DOHH2 (cell line): Measurements from ENCODE around the gene KRTAP4-2.
A peak's percentile ranks its signal among the peaks of the same experiment; 100 is the strongest.
"Not testable (repeated sequence)": the region's sequence is repeated elsewhere in the genome, so short reads cannot be mapped to it uniquely, and the experiment has no call there.

Experiments used
- H3F3A ChIP-seq: fragments of 200-600 bp; sonication (generic), shearing (Covaris generic); 2 replicates; pipeline ENCODE4 v1.6.0; 2016; ENCODE audit warnings: antibody characterized with exemption, mild to moderate bottlenecking; ENCODE audit not compliant: control insufficient read depth, insufficient read depth
- H3K27ac ChIP-seq: fragments of 200-600 bp; sonication (generic); 2 replicates; pipeline ENCODE4 v1.5.1; 2014; ENCODE audit warnings: low read depth, mild to moderate bottlenecking, low read length, moderate library complexity
- H3K27me3 ChIP-seq: fragments of 200-600 bp; sonication (generic); 2 replicates; pipeline ENCODE4 v1.6.1; 2014; ENCODE audit warnings: mild to moderate bottlenecking, low read length, mixed read lengths; ENCODE audit not compliant: control insufficient read depth
- H3K36me3 ChIP-seq: fragments of 200-600 bp; sonication (generic); 2 replicates; pipeline ENCODE4 v1.6.1; 2014; ENCODE audit warnings: mild to moderate bottlenecking, low read length, moderate library complexity, mixed read lengths; ENCODE audit not compliant: control insufficient read depth
- H3K4me1 ChIP-seq: fragments of 200-600 bp; sonication (generic); 2 replicates; pipeline ENCODE4 v1.6.1; 2014; ENCODE audit warnings: mild to moderate bottlenecking, low read length, mixed read lengths; ENCODE audit not compliant: control insufficient read depth
- H3K4me2 ChIP-seq: fragments of 200-600 bp; sonication (generic); 2 replicates; pipeline ENCODE4 v1.6.0; 2014; ENCODE audit warnings: mild to moderate bottlenecking, low read length, moderate library complexity
- H3K4me3 ChIP-seq: fragments of 200-600 bp; sonication (generic); 2 replicates; pipeline ENCODE4 v1.5.1; 2014; ENCODE audit warnings: mild to moderate bottlenecking, low read length, mixed read lengths
- H3K79me2 ChIP-seq: fragments of 200-600 bp; sonication (generic); 2 replicates; pipeline ENCODE4 v1.6.1; 2014; ENCODE audit warnings: mild to moderate bottlenecking, low read length, mixed read lengths; ENCODE audit not compliant: control insufficient read depth
- H3K9me2 ChIP-seq: fragments of 200-600 bp; sonication (generic); replicated peaks from 2 replicates; pipeline ENCODE4 v1.6.1; 2014; ENCODE audit warnings: mild to moderate bottlenecking, low read length, mixed read lengths; ENCODE audit not compliant: control insufficient read depth
- H3K9me3 ChIP-seq: fragments of 200-600 bp; sonication (generic); 2 replicates; pipeline ENCODE4 v1.6.1; 2014; ENCODE audit warnings: antibody characterized with exemption, low read length, mixed read lengths; ENCODE audit not compliant: control insufficient read depth, insufficient read depth
- H4K20me1 ChIP-seq: fragments of 200-600 bp; sonication (generic); 2 replicates; pipeline ENCODE4 v1.6.0; 2014; ENCODE audit warnings: low read depth, mild to moderate bottlenecking, antibody characterized with exemption, low read length, moderate library complexity; ENCODE audit not compliant: control insufficient read depth, insufficient read depth
- EZH2phosphoT487 ChIP-seq: fragments of 200-600 bp; sonication (generic); IDR thresholded peaks from 2 replicates; pipeline ENCODE4 v1.6.1; 2017; ENCODE audit warnings: borderline replicate concordance, mild to moderate bottlenecking, antibody characterized with exemption, low read length, moderate library complexity, mixed read lengths
- TF ChIP-seq, protein P1 (sequence below): fragments of 200-600 bp; sonication (generic); IDR thresholded peaks from one replicate; pipeline ENCODE4 v1.5.1; 2014; ENCODE audit warnings: antibody characterized with exemption, mild to moderate bottlenecking, low read depth, low read length; ENCODE audit not compliant: poor library complexity, severe bottlenecking

The KRTAP4-2 gene

DNA sequence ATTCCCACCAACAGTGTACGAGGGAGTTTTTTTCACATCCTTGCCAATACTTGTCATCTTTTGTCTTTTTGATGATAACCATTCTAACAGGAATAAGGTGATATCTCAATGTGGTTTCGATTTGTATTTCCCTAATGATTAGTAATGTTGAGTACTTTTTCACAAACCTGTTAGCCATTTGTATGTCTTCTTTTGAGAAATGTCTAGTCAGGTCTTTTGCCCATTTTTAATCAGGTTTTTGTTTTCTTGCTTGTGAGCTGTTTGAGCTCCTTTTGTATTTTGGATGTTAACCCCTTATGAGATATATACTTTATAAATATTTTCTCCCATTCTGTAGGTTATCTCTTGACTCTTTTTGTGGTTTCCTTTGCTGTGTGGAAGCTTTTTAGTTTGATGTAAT, 26.5 kb downstream of the KRTAP4-2 start:
- Histone ChIP-seq H3K4me3 (no peak overlapping the region), H3K79me2 (no peaks in the 10 kb centered on the region), H3F3A (no peaks in the 10 kb centered on the region), H3K36me3 (no peaks in the 10 kb centered on the region), H3K9me2 (no peaks in the 10 kb centered on the region), H4K20me1 (no peaks in the 10 kb centered on the region), H3K4me2 (no peak overlapping the region), H3K27me3 (no peaks in the 10 kb centered on the region), H3K27ac (no peak overlapping the region), H3K4me1 (peaks cover 21% of the 10 kb centered on the region), H3K9me3 (no peaks in the 10 kb centered on the region)
- TF ChIP-seq, protein P1, sequence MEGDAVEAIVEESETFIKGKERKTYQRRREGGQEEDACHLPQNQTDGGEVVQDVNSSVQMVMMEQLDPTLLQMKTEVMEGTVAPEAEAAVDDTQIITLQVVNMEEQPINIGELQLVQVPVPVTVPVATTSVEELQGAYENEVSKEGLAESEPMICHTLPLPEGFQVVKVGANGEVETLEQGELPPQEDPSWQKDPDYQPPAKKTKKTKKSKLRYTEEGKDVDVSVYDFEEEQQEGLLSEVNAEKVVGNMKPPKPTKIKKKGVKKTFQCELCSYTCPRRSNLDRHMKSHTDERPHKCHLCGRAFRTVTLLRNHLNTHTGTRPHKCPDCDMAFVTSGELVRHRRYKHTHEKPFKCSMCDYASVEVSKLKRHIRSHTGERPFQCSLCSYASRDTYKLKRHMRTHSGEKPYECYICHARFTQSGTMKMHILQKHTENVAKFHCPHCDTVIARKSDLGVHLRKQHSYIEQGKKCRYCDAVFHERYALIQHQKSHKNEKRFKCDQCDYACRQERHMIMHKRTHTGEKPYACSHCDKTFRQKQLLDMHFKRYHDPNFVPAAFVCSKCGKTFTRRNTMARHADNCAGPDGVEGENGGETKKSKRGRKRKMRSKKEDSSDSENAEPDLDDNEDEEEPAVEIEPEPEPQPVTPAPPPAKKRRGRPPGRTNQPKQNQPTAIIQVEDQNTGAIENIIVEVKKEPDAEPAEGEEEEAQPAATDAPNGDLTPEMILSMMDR = no peak
- no peak for TF ChIP-seq EZH2phosphoT487

DNA sequence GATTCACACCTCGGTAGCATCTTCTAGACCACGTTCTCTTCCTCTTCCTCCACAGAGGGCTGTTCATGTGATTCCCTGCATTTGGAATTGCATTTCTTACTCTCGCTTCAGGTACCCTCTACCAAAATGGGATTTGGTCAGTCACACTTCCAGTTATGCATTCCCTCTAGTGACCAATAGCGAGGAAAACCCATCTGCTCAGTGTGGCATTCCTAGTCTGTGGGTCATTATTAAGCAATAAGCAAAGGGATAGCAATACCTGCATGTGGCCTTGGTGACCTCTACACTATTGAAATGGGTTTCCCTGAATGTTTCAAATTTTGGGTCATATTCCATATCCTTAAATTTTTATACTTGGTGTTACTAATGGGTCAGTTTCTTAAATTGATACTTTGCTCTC, 28.0 kb downstream of the KRTAP4-2 start:
- TF ChIP-seq EZH2phosphoT487 = no peak
- TF ChIP-seq, protein P1 = no peak

DNA sequence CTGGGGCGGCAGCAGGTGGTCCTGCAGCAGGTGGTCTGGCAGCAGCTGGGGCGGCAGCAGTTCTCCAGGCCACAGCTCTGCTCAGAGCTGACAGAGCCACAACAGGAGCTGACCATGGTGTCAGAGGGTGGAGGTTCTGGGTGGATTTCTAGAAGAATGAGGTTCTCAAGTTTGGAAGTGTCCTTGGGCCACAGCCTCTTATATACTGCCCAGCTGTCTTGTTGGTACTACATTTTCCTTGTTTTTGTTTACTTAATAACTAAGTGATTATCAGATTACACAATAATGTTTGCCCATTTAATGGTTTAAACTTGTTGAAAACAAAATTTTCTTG, 28.4 kb downstream of the KRTAP4-2 start, which contains the start of gene KRTAP4-5:
TSS of gene KRTAP4-5 (minus strand) at position 174 of the 334 bp plus-strand sequence. CDS start at position 116, 58 bp downstream.
- Histone ChIP-seq H3K4me2 (peak within 1 kb of the TSS; percentile 30), H3K27me3 (no peaks in the 10 kb centered on the region), H3K4me1 (peaks cover 21% of the 10 kb centered on the region), H3K27ac (peak within 1 kb of the TSS; percentile 18; the same call in 1 of the 2 replicates), H3K4me3 (no peak within 1 kb of the TSS), H3K9me3 (no peaks in the 10 kb centered on the region), H3K9me2 (no peaks in the 10 kb centered on the region), H4K20me1 (no peaks in the 10 kb centered on the region), H3K36me3 (no peaks in the 10 kb centered on the region), H3K79me2 (no peaks in the 10 kb centered on the region), H3F3A (no peaks in the 10 kb centered on the region)
- TF ChIP-seq, protein P1 = no peak
- no peak for TF ChIP-seq EZH2phosphoT487

More for the DNA sequence above, 28.0 kb downstream of the KRTAP4-2 start:
- Histone ChIP-seq H3K79me2 (no peaks in the 10 kb centered on the region), H3K4me3 (no peak overlapping the region), H3K27ac (no peak overlapping the region), H3K36me3 (no peaks in the 10 kb centered on the region), H3K9me2 (no peaks in the 10 kb centered on the region), H4K20me1 (no peaks in the 10 kb centered on the region), H3F3A (no peaks in the 10 kb centered on the region), H3K27me3 (no peaks in the 10 kb centered on the region), H3K9me3 (no peaks in the 10 kb centered on the region), H3K4me2 (peak overlapping the region; percentile 30), H3K4me1 (peaks cover 21% of the 10 kb centered on the region)

DNA sequence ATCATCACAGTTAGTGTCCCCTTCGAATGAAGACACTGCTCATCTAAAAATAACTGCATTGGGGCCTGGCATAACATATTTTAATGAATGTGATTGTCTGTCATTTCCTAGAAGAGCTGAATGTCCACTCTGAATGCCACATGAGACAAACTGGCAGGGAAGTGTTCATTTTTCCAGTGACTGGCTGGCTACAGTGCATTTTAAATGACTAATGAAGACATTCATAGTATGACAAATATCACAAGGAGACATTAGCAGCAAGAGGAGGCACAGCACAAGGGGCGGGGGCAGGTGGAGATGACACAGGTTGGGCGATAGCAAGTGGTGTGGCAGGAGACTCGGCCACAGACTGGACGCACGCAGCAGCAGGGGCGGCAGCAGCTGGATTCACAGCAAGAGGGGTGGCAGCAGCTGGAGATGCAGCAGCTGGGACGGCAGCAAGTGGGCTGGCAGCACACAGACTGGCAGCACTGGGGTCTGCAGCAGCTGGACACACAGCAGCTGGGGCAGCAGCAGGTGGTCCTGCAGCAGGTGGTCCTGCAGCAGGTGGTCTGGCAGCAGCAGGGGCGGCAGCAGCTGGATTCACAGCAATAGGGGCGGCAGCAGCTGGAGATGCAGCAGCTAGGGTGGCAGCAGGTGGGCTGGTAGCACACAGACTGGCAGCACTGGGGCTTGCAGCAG, 28.9 kb downstream of the KRTAP4-2 start:
- not testable (repeated sequence) for H3K36me3 ChIP-seq, H3K9me3 ChIP-seq, H3K27me3 ChIP-seq, H3K79me2 ChIP-seq, H3K27ac ChIP-seq, H3K4me2 ChIP-seq, H3K4me3 ChIP-seq, H4K20me1 ChIP-seq, H3F3A ChIP-seq, H3K9me2 ChIP-seq
- H3K4me1 ChIP-seq = peaks cover 21% of the 10 kb centered on the region
